MCF 10A (cell line): ENCODE data around the gene OR8I2. TPM values are rescaled to one million over a fixed set of nuclear protein-coding genes. Genes with fewer than 3 reads are reported as not detected.
"Not testable (repeated sequence)": the region's sequence is repeated elsewhere in the genome, so short reads cannot be mapped to it uniquely, and the experiment has no call there.

Experiments used
- BruUV-seq: library from RNA; stranded (reverse); fragments of 400-500 nt; replicated peaks from 2 replicates; lab custom pipeline; 2021; lab: Mats Ljungman, UMichigan
- CTCF ChIA-PET: fragments of 300-600 bp; sonication (Branson Sonifier 250); formaldehyde crosslinking; extraction: SDS; loops from one replicate; lab custom pipeline; 2021; ENCODE audit warnings: antibody characterized with exemption, inconsistent platforms; lab: Yijun Ruan, JAX
- POLR2A ChIA-PET: fragments of 300-600, 350-650 bp; sonication (Branson Sonifier 250); formaldehyde crosslinking; extraction: SDS; loops from one replicate; lab custom pipeline; 2020; ENCODE audit warnings: antibody characterized with exemption, inconsistent platforms; lab: Yijun Ruan, JAX
- DNase-seq: peaks from one replicate; pipeline ENCODE4 v3.0.0-alpha.2; 2018; ENCODE audit not compliant: unreplicated experiment
- H3K27ac Mint-ChIP-seq: one replicate; pipeline ENCODE4 v1.8.0; 2022; ENCODE audit warnings: mild to moderate bottlenecking, low read depth, mixed read lengths; ENCODE audit not compliant: unreplicated experiment
- H3K27me3 Mint-ChIP-seq: one replicate; pipeline ENCODE4 v1.8.0; 2022; ENCODE audit warnings: mixed read lengths; ENCODE audit not compliant: insufficient read depth, unreplicated experiment
- H3K36me3 Mint-ChIP-seq: one replicate; pipeline ENCODE4 v1.8.0; 2022; ENCODE audit warnings: mild to moderate bottlenecking, moderate library complexity, mixed read lengths; ENCODE audit not compliant: insufficient read depth, unreplicated experiment
- H3K4me1 Mint-ChIP-seq: one replicate; pipeline ENCODE4 v1.8.0; 2022; ENCODE audit warnings: mixed read lengths; ENCODE audit not compliant: insufficient read depth, unreplicated experiment
- H3K4me3 Mint-ChIP-seq: one replicate; pipeline ENCODE4 v1.8.0; 2022; ENCODE audit warnings: mild to moderate bottlenecking, moderate library complexity, mixed read lengths; ENCODE audit not compliant: unreplicated experiment
- H3K9me3 Mint-ChIP-seq: one replicate; pipeline ENCODE4 v1.8.0; 2022; ENCODE audit warnings: mixed read lengths; ENCODE audit not compliant: unreplicated experiment
- intact Hi-C: fragments of 100-400 bp; cut with micrococcal nuclease; formaldehyde crosslinking; loops from 2 replicates; pipeline ENCODE4 v1.14.1; 2022
- total RNA-seq: library from RNA; stranded (reverse); gene quantifications from 2 replicates; pipeline ENCODE4 v1.2.3, GENCODE V29; 2022
- TF ChIP-seq, protein P1 (sequence below): fragments of 200-600 bp; IDR thresholded peaks from one replicate; pipeline ENCODE4 v1.8.0; 2022; ENCODE audit warnings: antibody characterized with exemption, mild to moderate bottlenecking; ENCODE audit not compliant: unreplicated experiment

OR8I2 gene
- total RNA-seq, 1 experiment from 2014 or later: not detected

DNA sequence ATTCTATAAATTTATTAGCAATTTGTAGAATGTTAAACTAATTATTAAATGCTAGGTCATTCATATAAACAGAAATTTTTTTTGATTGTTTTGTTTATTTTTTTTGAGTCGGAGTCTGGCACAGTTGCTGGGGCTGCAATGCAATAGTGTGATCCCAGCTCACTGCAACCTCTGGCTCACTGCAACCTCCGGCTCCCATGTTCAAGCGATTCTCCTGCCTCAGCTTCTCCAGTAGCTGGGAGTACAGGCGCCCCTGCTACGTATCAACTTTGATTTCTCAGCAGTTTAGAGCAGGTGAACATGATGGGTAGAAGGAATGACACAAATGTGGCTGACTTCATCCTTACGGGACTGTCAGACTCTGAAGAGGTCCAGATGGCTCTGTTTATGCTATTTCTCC is 29.0 kb downstream of the OR8I2 start, which contains the start of gene OR8H3:
Gene OR8H3 (plus strand): TSS at position 301 of the 400 bp plus-strand sequence. CDS start 0 bp downstream, at position 301.
- no peaks in the 10 kb centered on the region for H3K27me3 Mint-ChIP-seq
- no peaks in the 10 kb centered on the region for H3K36me3 Mint-ChIP-seq
- TF ChIP-seq, protein P1, sequence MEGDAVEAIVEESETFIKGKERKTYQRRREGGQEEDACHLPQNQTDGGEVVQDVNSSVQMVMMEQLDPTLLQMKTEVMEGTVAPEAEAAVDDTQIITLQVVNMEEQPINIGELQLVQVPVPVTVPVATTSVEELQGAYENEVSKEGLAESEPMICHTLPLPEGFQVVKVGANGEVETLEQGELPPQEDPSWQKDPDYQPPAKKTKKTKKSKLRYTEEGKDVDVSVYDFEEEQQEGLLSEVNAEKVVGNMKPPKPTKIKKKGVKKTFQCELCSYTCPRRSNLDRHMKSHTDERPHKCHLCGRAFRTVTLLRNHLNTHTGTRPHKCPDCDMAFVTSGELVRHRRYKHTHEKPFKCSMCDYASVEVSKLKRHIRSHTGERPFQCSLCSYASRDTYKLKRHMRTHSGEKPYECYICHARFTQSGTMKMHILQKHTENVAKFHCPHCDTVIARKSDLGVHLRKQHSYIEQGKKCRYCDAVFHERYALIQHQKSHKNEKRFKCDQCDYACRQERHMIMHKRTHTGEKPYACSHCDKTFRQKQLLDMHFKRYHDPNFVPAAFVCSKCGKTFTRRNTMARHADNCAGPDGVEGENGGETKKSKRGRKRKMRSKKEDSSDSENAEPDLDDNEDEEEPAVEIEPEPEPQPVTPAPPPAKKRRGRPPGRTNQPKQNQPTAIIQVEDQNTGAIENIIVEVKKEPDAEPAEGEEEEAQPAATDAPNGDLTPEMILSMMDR: no peak
- no TSS peak for BruUV-seq
- H3K9me3 Mint-ChIP-seq: peaks cover 8% of the 10 kb centered on the region
- intact Hi-C loops: no loop called here
- ChIA-PET POLR2A (interaction anchor here (0.6 kb wide), 1 partner anchor 46 kb away, joined by 4 read pairs; no protein-coding TSS in a partner anchor), CTCF (no interaction called here)
- H3K4me1 Mint-ChIP-seq: no peaks in the 10 kb centered on the region
- no peak within 1 kb of the TSS for H3K27ac Mint-ChIP-seq
- no peak for DNase-seq
- H3K4me3 Mint-ChIP-seq: no peak within 1 kb of the TSS

- Mint-ChIP-seq H3K27me3 (no peaks in the 10 kb centered on the region), H3K9me3 (peaks cover 9% of the 10 kb centered on the region), H3K27ac (no peak within 1 kb of the TSS), H3K4me3 (no peak within 1 kb of the TSS), H3K4me1 (no peaks in the 10 kb centered on the region), H3K36me3 (no peaks in the 10 kb centered on the region)
- intact Hi-C loops: no loop called here
- POLR2A ChIA-PET: no interaction called here
- DNase-seq: no peak
- CTCF ChIA-PET: no interaction called here
- no TSS peak for BruUV-seq
- TF ChIP-seq, protein P1: no peak
Observed at GRCh38 chr11:56140151-56140661, 47.1 kb downstream of the OR8I2 start, which contains the start of gene OR8J3. OR8J3 (minus strand) TSS chr11:56140201; CDS start chr11:56137718, 2,483 bp downstream.

- DNase-seq, H3K27ac Mint-ChIP-seq, BruUV-seq, CTCF ChIA-PET, H3K36me3 Mint-ChIP-seq, H3K4me1 Mint-ChIP-seq, intact Hi-C loops, POLR2A ChIA-PET, H3K27me3 Mint-ChIP-seq, H3K4me3 Mint-ChIP-seq: not testable (repeated sequence)
- H3K9me3 Mint-ChIP-seq: peaks cover 16% of the 10 kb centered on the region
Observed at GRCh38 chr11:56143681-56144080, 50.6 kb downstream of the OR8I2 start.

Other genes starting within 250 kb of the OR8I2 start
- not detected in 2 replicates for gene TRIM51, start 210.0 kb upstream of the OR8I2 start, total RNA-seq
- not detected in 2 replicates for gene OR5W2, start 178.7 kb upstream of the OR8I2 start, total RNA-seq
- gene OR5I1, start 156.9 kb upstream of the OR8I2 start, total RNA-seq: not detected in 2 replicates
- gene OR10AG1, start 123.4 kb upstream of the OR8I2 start, total RNA-seq: not detected in 2 replicates
- not detected in 2 replicates for gene OR5F1, start 98.7 kb upstream of the OR8I2 start, total RNA-seq
- not detected in 2 replicates for gene OR5AS1, start 65.7 kb upstream of the OR8I2 start, total RNA-seq
- not detected in 2 replicates for gene OR8H2, start 10.4 kb downstream of the OR8I2 start, total RNA-seq
- gene OR8H3, start 29.1 kb downstream of the OR8I2 start, total RNA-seq: not detected in 2 replicates
- not detected in 2 replicates for gene OR8J3, start 46.9 kb downstream of the OR8I2 start, total RNA-seq
- gene OR8K5, start 67.0 kb downstream of the OR8I2 start, total RNA-seq: not detected in 2 replicates
- not detected in 2 replicates for gene OR5J2, start 83.3 kb downstream of the OR8I2 start, total RNA-seq
- gene OR5T2, start 140.9 kb downstream of the OR8I2 start, total RNA-seq: not detected in 2 replicates
- not detected in 2 replicates for gene OR5T3, start 158.9 kb downstream of the OR8I2 start, total RNA-seq
- not detected in 2 replicates for gene OR5T1, start 180.8 kb downstream of the OR8I2 start, total RNA-seq
- gene OR8H1, start 198.9 kb downstream of the OR8I2 start, total RNA-seq: not detected in 2 replicates
- gene OR8K3, start 221.8 kb downstream of the OR8I2 start, total RNA-seq: not detected in 2 replicates